B cell (primary cell): ENCODE results near the gene MAP4K4.

Experiments
- CTCF ChIP-seq: fragments of 200-600 bp; IDR thresholded peaks from one replicate; pipeline ENCODE4 v1.8.0; 2022; ENCODE audit warnings: antibody characterized with exemption, mild to moderate bottlenecking
- EZH2 ChIP-seq: IDR thresholded peaks from 2 replicates; pipeline ENCODE4 v1.6.1; 2012; ENCODE audit warnings: borderline replicate concordance, low read depth, mild to moderate bottlenecking, moderate library complexity, low read length; ENCODE audit not compliant: insufficient read depth, poor library complexity, severe bottlenecking

DNA sequence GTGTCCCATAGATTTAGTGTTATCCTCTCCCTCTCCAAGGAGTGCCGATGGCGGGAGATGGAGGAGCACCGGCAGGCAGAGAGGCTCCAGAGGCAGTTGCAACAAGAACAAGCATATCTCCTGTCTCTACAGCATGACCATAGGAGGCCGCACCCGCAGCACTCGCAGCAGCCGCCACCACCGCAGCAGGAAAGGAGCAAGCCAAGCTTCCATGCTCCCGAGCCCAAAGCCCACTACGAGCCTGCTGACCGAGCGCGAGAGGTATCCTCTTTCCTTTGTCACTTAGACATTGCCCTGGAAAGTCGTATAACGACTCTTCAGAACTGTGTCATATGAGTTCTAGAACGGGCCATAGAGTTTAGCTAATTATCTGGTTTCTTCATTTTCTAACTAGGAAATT, 162.1 kb downstream of the MAP4K4 start:
- TF ChIP-seq EZH2 (no peak), CTCF (no peak)
